Measurements from ENCODE around the gene WDR26.
"Not testable (repeated sequence)": the region's sequence is repeated elsewhere in the genome, so short reads cannot be mapped to it uniquely, and the experiment has no call there.

WDR26 gene

GRCh38 chr1:224433701-224434672, 610 bp downstream of the WDR26 start:
- peak; percentile 53 for DNase-seq

GRCh38 chr1:224433041-224433691, 1.4 kb downstream of the WDR26 start:
- peak; percentile 35 for DNase-seq

- DNase-seq, result peak; percentile 14
These were observed 1.9 kb downstream of the WDR26 start for GRCh38 chr1:224432672-224433040.

GRCh38 chr1:224432146-224432545, 2.5 kb downstream of the WDR26 start:
- DNase-seq, result no peak

GRCh38 chr1:224431726-224432125, 2.9 kb downstream of the WDR26 start:
- no peak for DNase-seq

GRCh38 chr1:224430511-224431113, 4.0 kb downstream of the WDR26 start:
- peak; percentile 53 for DNase-seq

GRCh38 chr1:224429616-224430326, 4.8 kb downstream of the WDR26 start:
- DNase-seq, result no peak

- DNase-seq, result not testable (repeated sequence)
These were observed 5.9 kb downstream of the WDR26 start for GRCh38 chr1:224428713-224429112.

GRCh38 chr1:224427346-224427745, 7.3 kb downstream of the WDR26 start:
- no peak for DNase-seq

- not testable (repeated sequence) for DNase-seq
These were observed 7.7 kb downstream of the WDR26 start for GRCh38 chr1:224426869-224427268.

GRCh38 chr1:224425279-224425884, 9.2 kb downstream of the WDR26 start:
- no peak for DNase-seq

- DNase-seq, result no peak
These were observed 14.5 kb downstream of the WDR26 start for GRCh38 chr1:224420106-224420505.

GRCh38 chr1:224411766-224412165, 22.8 kb downstream of the WDR26 start:
- DNase-seq, result no peak

GRCh38 chr1:224408294-224408590, 26.4 kb downstream of the WDR26 start:
- DNase-seq, result no peak

- no peak for DNase-seq
These were observed 26.9 kb downstream of the WDR26 start for GRCh38 chr1:224407571-224408293.

GRCh38 chr1:224406216-224406615, 28.4 kb downstream of the WDR26 start:
- no peak for DNase-seq

- no peak for DNase-seq
These were observed 29.0 kb downstream of the WDR26 start for GRCh38 chr1:224405604-224405970.

GRCh38 chr1:224404916-224405603, 29.5 kb downstream of the WDR26 start:
- DNase-seq, result no peak

GRCh38 chr1:224402472-224403036, 32.0 kb downstream of the WDR26 start:
- no peak for DNase-seq

GRCh38 chr1:224399887-224400286, 34.7 kb downstream of the WDR26 start:
- no peak for DNase-seq

- no peak for DNase-seq
These were observed 41.3 kb downstream of the WDR26 start for GRCh38 chr1:224393294-224393693.
